ENCODE measurements around the gene OR6J1. TPM values are rescaled to one million over a fixed set of nuclear protein-coding genes. Genes with fewer than 3 reads are reported as not detected.

The OR6J1 gene
- total RNA-seq, 1 donor from 2014 or later, result not detected

- no peak for DNase-seq (ENCODE audit: low read depth)
- H3K4me3 ChIP-seq (ENCODE audit: low read depth, low read length), result no peak overlapping the region
- peaks cover 3% of the 10 kb centered on the region for H3K36me3 ChIP-seq (ENCODE audit: control insufficient read depth, insufficient read depth, low read length)
- TF ChIP-seq, protein P1, sequence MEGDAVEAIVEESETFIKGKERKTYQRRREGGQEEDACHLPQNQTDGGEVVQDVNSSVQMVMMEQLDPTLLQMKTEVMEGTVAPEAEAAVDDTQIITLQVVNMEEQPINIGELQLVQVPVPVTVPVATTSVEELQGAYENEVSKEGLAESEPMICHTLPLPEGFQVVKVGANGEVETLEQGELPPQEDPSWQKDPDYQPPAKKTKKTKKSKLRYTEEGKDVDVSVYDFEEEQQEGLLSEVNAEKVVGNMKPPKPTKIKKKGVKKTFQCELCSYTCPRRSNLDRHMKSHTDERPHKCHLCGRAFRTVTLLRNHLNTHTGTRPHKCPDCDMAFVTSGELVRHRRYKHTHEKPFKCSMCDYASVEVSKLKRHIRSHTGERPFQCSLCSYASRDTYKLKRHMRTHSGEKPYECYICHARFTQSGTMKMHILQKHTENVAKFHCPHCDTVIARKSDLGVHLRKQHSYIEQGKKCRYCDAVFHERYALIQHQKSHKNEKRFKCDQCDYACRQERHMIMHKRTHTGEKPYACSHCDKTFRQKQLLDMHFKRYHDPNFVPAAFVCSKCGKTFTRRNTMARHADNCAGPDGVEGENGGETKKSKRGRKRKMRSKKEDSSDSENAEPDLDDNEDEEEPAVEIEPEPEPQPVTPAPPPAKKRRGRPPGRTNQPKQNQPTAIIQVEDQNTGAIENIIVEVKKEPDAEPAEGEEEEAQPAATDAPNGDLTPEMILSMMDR (IDR thresholded peaks at IDR 0.05; ENCODE audit: insufficient read depth, low read length, poor library complexity, severe bottlenecking), result no peak
- no peaks in the 10 kb centered on the region for H3K27me3 ChIP-seq (ENCODE audit: control insufficient read depth, insufficient read depth, low read length)
Observed at GRCh38 chr14:22601456-22601855, 42.7 kb downstream of the OR6J1 start.

DNA sequence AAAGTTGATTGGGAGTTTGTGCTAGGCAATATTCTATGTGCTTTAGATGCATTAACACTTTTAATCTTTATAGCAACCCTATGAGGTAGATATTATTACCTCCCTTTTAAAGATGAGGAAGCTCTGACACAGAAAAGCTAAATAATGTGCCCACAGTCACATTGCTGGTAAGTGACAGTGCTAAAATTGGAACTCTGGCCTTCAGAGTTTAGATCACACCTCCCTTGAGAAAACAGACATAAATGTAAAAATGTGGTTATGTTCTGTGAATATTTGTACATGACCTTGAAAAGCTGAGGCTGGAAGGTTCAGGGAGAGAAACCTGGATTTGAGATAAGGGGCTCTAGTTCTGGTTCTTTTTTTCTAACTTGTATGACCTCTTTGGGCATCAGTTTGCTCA lies 44.1 kb downstream of the OR6J1 start:
- Histone ChIP-seq H3K36me3 (ENCODE audit: control insufficient read depth, insufficient read depth, low read length) (peaks cover 3% of the 10 kb centered on the region), H3K4me3 (ENCODE audit: low read depth, low read length) (no peak overlapping the region), H3K27me3 (ENCODE audit: control insufficient read depth, insufficient read depth, low read length) (no peaks in the 10 kb centered on the region)
- TF ChIP-seq, protein P1 (IDR thresholded peaks at IDR 0.05; ENCODE audit: insufficient read depth, low read length, poor library complexity, severe bottlenecking), result no peak
- no peak for DNase-seq (ENCODE audit: low read depth)

DNA sequence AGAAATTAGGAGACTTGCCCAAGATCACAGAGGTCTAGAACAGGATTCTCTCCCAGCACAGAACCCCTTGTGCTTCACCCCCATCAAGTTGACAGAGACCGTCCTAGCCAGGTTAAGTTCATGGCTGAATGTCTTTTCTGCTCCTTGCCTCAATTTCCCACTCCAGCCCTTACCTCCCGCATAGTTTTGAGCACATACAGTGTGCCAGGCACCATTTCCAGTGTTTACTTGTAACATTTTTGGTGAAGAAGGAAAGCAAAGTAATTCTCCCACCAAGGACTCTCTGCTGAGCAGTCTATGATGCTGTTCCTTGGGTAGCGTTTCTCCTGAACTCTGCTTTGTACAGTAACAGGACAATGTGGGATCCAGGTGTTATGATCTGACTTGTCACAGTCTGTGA lies 44.8 kb downstream of the OR6J1 start:
- TF ChIP-seq, protein P1 (IDR thresholded peaks at IDR 0.05; ENCODE audit: insufficient read depth, low read length, poor library complexity, severe bottlenecking), result no peak
- Histone ChIP-seq H3K4me3 (ENCODE audit: low read depth, low read length) (peak overlapping the region; percentile 96), H3K27me3 (ENCODE audit: control insufficient read depth, insufficient read depth, low read length) (no peaks in the 10 kb centered on the region), H3K36me3 (ENCODE audit: control insufficient read depth, insufficient read depth, low read length) (peaks cover 2% of the 10 kb centered on the region)
- DNase-seq (ENCODE audit: low read depth), result no peak

GRCh38 chr14:22598896-22599244 lies 45.3 kb downstream of the OR6J1 start:
- peak overlapping the region; percentile 96 for H3K4me3 ChIP-seq (ENCODE audit: low read depth, low read length)
- DNase-seq (ENCODE audit: low read depth), result no peak
- H3K27me3 ChIP-seq (ENCODE audit: control insufficient read depth, insufficient read depth, low read length), result no peaks in the 10 kb centered on the region
- TF ChIP-seq, protein P1 (IDR thresholded peaks at IDR 0.05; ENCODE audit: insufficient read depth, low read length, poor library complexity, severe bottlenecking), result peak; percentile 26
- peaks cover 2% of the 10 kb centered on the region for H3K36me3 ChIP-seq (ENCODE audit: control insufficient read depth, insufficient read depth, low read length)

DNA sequence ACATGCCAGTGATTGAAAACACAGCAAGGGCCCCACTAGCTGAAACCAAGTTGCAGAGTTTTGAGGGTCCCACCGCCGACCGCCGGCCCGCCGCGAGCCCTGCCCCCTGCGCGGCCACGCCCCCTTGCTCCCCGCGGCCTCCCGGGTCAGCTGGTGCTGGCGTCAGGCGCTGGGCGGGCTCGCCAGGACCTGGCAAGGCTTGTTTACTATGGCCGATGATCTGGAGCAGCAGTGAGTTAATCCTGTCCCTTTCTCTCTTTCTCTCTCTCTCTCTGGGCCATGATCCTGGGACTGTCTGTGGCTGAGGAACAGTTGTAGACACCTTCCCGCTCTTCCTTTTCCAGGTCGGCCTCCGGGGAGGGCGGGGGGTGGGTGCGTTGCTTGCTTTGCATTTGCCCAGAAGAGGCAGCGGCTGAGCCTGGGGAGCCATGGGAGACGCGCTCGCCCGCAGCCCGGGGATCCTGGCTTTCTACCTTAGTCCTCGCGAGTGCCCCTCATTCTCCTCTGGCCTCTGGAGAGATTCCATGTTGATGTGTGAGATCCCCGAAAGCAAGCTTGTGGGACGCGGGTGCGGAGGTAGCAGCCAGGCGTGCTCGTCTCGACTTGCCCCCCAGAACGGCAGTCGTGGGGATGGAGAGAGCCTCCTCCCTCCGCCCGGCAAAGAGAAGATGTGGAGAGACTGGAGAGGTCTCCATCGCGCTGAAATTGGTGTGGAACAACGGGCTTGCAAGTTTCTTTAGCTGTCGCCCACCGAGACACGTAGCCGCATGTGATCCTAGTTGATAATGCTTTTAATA lies 45.9 kb downstream of the OR6J1 start, which contains the start of gene ABHD4:
ABHD4 (plus strand) TSS at position 202 of the 797 bp plus-strand sequence; CDS start at position 209, 7 bp downstream.
- Histone ChIP-seq H3K36me3 (ENCODE audit: control insufficient read depth, insufficient read depth, low read length) (peaks cover under 1% of the 10 kb centered on the region), H3K4me3 (ENCODE audit: low read depth, low read length) (peak within 1 kb of the TSS; percentile 96), H3K27me3 (ENCODE audit: control insufficient read depth, insufficient read depth, low read length) (no peaks in the 10 kb centered on the region)
- no peak for DNase-seq (ENCODE audit: low read depth)
- TF ChIP-seq, protein P1 (IDR thresholded peaks at IDR 0.05; ENCODE audit: insufficient read depth, low read length, poor library complexity, severe bottlenecking), result peak; percentile 1

DNA sequence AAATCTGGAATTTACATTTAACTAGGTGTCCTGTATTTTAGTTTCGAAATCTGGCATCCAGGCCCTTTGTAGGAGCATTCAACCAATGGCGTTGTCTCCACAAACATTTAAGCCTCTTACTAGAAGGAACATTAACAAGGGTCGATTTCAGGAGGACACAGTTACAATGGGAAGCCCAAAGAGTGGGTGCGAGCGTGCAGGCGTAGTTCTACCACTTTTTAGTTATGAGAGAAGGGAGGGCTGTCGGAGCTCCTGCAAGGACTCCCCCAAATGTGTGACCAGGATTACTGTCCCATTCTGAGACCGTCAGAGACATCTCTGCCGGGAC lies 46.4 kb downstream of the OR6J1 start:
- no peaks in the 10 kb centered on the region for H3K36me3 ChIP-seq (ENCODE audit: control insufficient read depth, insufficient read depth, low read length)
- TF ChIP-seq, protein P1 (IDR thresholded peaks at IDR 0.05; ENCODE audit: insufficient read depth, low read length, poor library complexity, severe bottlenecking), result no peak
- DNase-seq (ENCODE audit: low read depth), result no peak
- H3K4me3 ChIP-seq (ENCODE audit: low read depth, low read length), result peak overlapping the region; percentile 96
- no peaks in the 10 kb centered on the region for H3K27me3 ChIP-seq (ENCODE audit: control insufficient read depth, insufficient read depth, low read length)

Measured in kidney epithelial cell (primary cell).